ENCODE measurements around the gene ARMC3.

GRCh38 chr10:23015021-23015707, 87.3 kb downstream of the ARMC3 start:
- TF ChIP-seq CTCF (IDR thresholded peaks at IDR 0.05) (no peak), POLR2A (IDR thresholded peaks at IDR 0.05) (no peak)

Data from adrenal gland (tissue), 5 donors.